Measurements from ENCODE around the gene ZSWIM5.

The ZSWIM5 gene

GRCh38 chr1:44976252-44976651, 230.2 kb downstream of the ZSWIM5 start:
- no peak for TF ChIP-seq GATA2 (IDR thresholded peaks at IDR 0.05; ENCODE audit: low read depth, low read length)
- TF ChIP-seq GATA3 (IDR thresholded peaks at IDR 0.05; ENCODE audit: low read depth, low read length) = no peak

GRCh38 chr1:44973645-44974044, 232.8 kb downstream of the ZSWIM5 start:
- no peak for TF ChIP-seq GATA3 (IDR thresholded peaks at IDR 0.05; ENCODE audit: low read depth, low read length)
- no peak for TF ChIP-seq GATA2 (IDR thresholded peaks at IDR 0.05; ENCODE audit: low read depth, low read length)

GRCh38 chr1:44970317-44970716, 236.1 kb downstream of the ZSWIM5 start:
- TF ChIP-seq GATA3 (IDR thresholded peaks at IDR 0.05; ENCODE audit: low read depth, low read length) = no peak
- TF ChIP-seq GATA2 (IDR thresholded peaks at IDR 0.05; ENCODE audit: low read depth, low read length) = no peak

All from SH-SY5Y (cell line).